H1 (cell line): ENCODE results near the gene CHD9NB. TPM values are rescaled to one million over a fixed set of nuclear protein-coding genes. Genes with fewer than 3 reads are reported as not detected.

Experiments used
- CTCF ChIA-PET: fragments of 300-600 bp; sonication (Branson Sonifier 250); formaldehyde crosslinking; loops from one replicate; lab custom pipeline; 2021; ENCODE audit not compliant: partially characterized antibody; lab: Charles Lee
- POLR2A ChIA-PET: fragments of 300-600 bp; sonication (Branson Sonifier 250); formaldehyde crosslinking; loops from one replicate; lab custom pipeline; 2021; ENCODE audit warnings: inconsistent platforms; ENCODE audit not compliant: partially characterized antibody; lab: Charles Lee
- DNase-seq, 2 experiments: peaks; one replicate each; pipeline versions ENCODE4 v3.0.0 to v3.0.0-alpha.2; 2010 to 2022; ENCODE audit warnings: low spot score in 2 of 2, low read depth in 1 of 2, mixed read lengths in 1 of 2
- FAIRE-seq: peaks from 2 replicates; lab custom pipeline; 2011; peaks lifted over from hg19 to GRCh38; lab: Jason Lieb, UNC
- H2AFZ ChIP-seq: 2 replicates; pipeline ENCODE4 v1.8.1; 2012; ENCODE audit warnings: low read length, inconsistent platforms
- H2AK5ac ChIP-seq: 2 replicates; pipeline ENCODE4 v1.6.1; 2013; ENCODE audit warnings: low read depth, low read length
- H2BK120ac ChIP-seq: replicated peaks from 2 replicates; pipeline ENCODE3; 2013; ENCODE audit warnings: low read depth, low read length, inconsistent platforms
- H2BK12ac ChIP-seq: 2 replicates; pipeline ENCODE4 v1.6.1; 2013; ENCODE audit warnings: low read depth, low read length
- H2BK15ac ChIP-seq: 2 replicates; pipeline ENCODE4 v1.6.1; 2013; ENCODE audit warnings: low read length
- H2BK20ac ChIP-seq: 2 replicates; pipeline ENCODE4 v1.6.1; 2013; ENCODE audit warnings: low read length
- H2BK5ac ChIP-seq: 2 replicates; pipeline ENCODE4 v1.6.1; 2013; ENCODE audit warnings: low read depth, low read length
- H3K14ac ChIP-seq: 2 replicates; pipeline ENCODE4 v1.6.1; 2013; ENCODE audit warnings: inconsistent platforms; ENCODE audit not compliant: insufficient read length
- H3K18ac ChIP-seq: 2 replicates; pipeline ENCODE4 v1.6.1; 2013; ENCODE audit warnings: low read length; ENCODE audit errors: extremely low read depth
- H3K23ac ChIP-seq: 2 replicates; pipeline ENCODE4 v1.6.1; 2013; ENCODE audit warnings: inconsistent platforms; ENCODE audit not compliant: insufficient read length
- H3K23me2 ChIP-seq: 2 replicates; pipeline ENCODE4 v1.6.1; 2013; ENCODE audit warnings: low read depth, low read length
- H3K27ac ChIP-seq: 2 replicates; pipeline ENCODE4 v1.6.1; 2011; ENCODE audit warnings: low read depth, low read length, inconsistent platforms
- H3K27me3 ChIP-seq, 4 experiments: replicated peaks in 1 of 4; 1 replicate in 1 of 4; 2 replicates in 3 of 4; pipeline versions ENCODE4 v1.6.1 to v1.8.1; 2011 to 2013; ENCODE audit warnings: low read length in 3 of 4, mild to moderate bottlenecking in 3 of 4, inconsistent platforms in 2 of 4, mixed read lengths in 2 of 4, moderate library complexity in 1 of 4; ENCODE audit not compliant: control insufficient read depth in 3 of 4, insufficient read depth in 3 of 4; ENCODE audit errors: extremely low read depth in 1 of 4
- H3K36me3 ChIP-seq, 4 experiments: 2 replicates each; pipeline versions ENCODE4 v1.6.1 to v1.8.1; 2011 to 2013; ENCODE audit warnings: mild to moderate bottlenecking in 4 of 4, low read length in 3 of 4, moderate library complexity in 2 of 4, control low read depth in 1 of 4, inconsistent platforms in 1 of 4; ENCODE audit not compliant: insufficient read depth in 4 of 4, control insufficient read depth in 2 of 4
- H3K4ac ChIP-seq: replicated peaks from 2 replicates; pipeline ENCODE3; 2013; ENCODE audit warnings: low read length, low read depth, mixed read lengths, inconsistent platforms; ENCODE audit not compliant: insufficient read length
- H3K4me1 ChIP-seq, 4 experiments: replicated peaks in 1 of 4; 1 replicate in 1 of 4; 2 replicates in 3 of 4; pipeline versions ENCODE4 v1.6.1 to v1.8.1; 2011 to 2013; ENCODE audit warnings: low read length in 3 of 4, inconsistent platforms in 2 of 4, mixed read lengths in 1 of 4; ENCODE audit not compliant: insufficient read depth in 4 of 4, control insufficient read depth in 3 of 4
- H3K4me2 ChIP-seq, 2 experiments: 2 replicates each; pipeline versions ENCODE4 v1.6.1 to v1.8.1; 2011 to 2013; ENCODE audit warnings: low read depth in 2 of 2, low read length in 2 of 2, control low read depth in 1 of 2, inconsistent platforms in 1 of 2, mild to moderate bottlenecking in 1 of 2; ENCODE audit not compliant: insufficient read depth in 1 of 2
- H3K4me3 ChIP-seq, 4 experiments: fragments of 200-600, 300-600 bp in 1 of 4; sonication (generic), shearing (Covaris generic), sonication (Bioruptor Twin) in 1 of 4; 2 replicates each; pipeline versions ENCODE4 v1.5.1 to v1.8.1; 2011 to 2016; ENCODE audit warnings: low read length in 4 of 4, low read depth in 3 of 4, control low read depth in 2 of 4, inconsistent platforms in 2 of 4, mild to moderate bottlenecking in 2 of 4, mixed read lengths in 1 of 4, moderate library complexity in 1 of 4; ENCODE audit not compliant: insufficient read depth in 2 of 4; ENCODE audit errors: extremely low read depth in 1 of 4
- H3K56ac ChIP-seq: replicated peaks from 2 replicates; pipeline ENCODE3; 2013; ENCODE audit warnings: low read depth, mild to moderate bottlenecking, mixed read lengths, low read length, inconsistent platforms; ENCODE audit not compliant: insufficient read length
- H3K79me1 ChIP-seq: 2 replicates; pipeline ENCODE4 v1.6.1; 2013; ENCODE audit warnings: low read depth, low read length, control low read depth
- H3K79me2 ChIP-seq, 2 experiments: 2 replicates each; pipeline versions ENCODE4 v1.6.1 to v1.8.1; 2012 to 2013; ENCODE audit warnings: low read length in 2 of 2, mild to moderate bottlenecking in 2 of 2, inconsistent platforms in 1 of 2; ENCODE audit not compliant: insufficient read depth in 2 of 2, control insufficient read depth in 1 of 2
- H3K9ac ChIP-seq, 4 experiments: replicated peaks in 1 of 4; 1 replicate in 1 of 4; 2 replicates in 3 of 4; pipeline versions ENCODE4 v1.6.1 to v1.8.1; 2011 to 2013; ENCODE audit warnings: low read depth in 3 of 4, low read length in 3 of 4, control low read depth in 2 of 4, mild to moderate bottlenecking in 2 of 4, moderate library complexity in 2 of 4, inconsistent platforms in 1 of 4; ENCODE audit errors: extremely low read depth in 1 of 4
- H3K9me3 ChIP-seq, 2 experiments: 2 replicates each; pipeline versions ENCODE4 v1.6.1 to v1.8.1; 2012 to 2013; ENCODE audit warnings: mild to moderate bottlenecking in 2 of 2, moderate library complexity in 2 of 2, control low read depth in 1 of 2, inconsistent platforms in 1 of 2, low read depth in 1 of 2, low read length in 1 of 2, mixed read lengths in 1 of 2; ENCODE audit not compliant: insufficient read depth in 2 of 2
- H4K20me1 ChIP-seq, 2 experiments: replicated peaks in 1 of 2; 2 replicates each; pipeline versions ENCODE3 to v1.8.1; 2011 to 2013; ENCODE audit warnings: inconsistent platforms in 2 of 2, low read length in 2 of 2, mild to moderate bottlenecking in 1 of 2; ENCODE audit not compliant: insufficient read depth in 2 of 2, control insufficient read depth in 1 of 2
- H4K5ac ChIP-seq: 2 replicates; pipeline ENCODE4 v1.6.1; 2013; ENCODE audit warnings: low read length, low read depth, mixed read lengths, inconsistent platforms; ENCODE audit not compliant: insufficient read length
- H4K8ac ChIP-seq: 2 replicates; pipeline ENCODE4 v1.8.0; 2013; ENCODE audit warnings: mild to moderate bottlenecking, moderate library complexity, low read length, inconsistent platforms; ENCODE audit not compliant: insufficient read depth; ENCODE audit errors: extremely low read depth
- H4K91ac ChIP-seq: replicated peaks from 2 replicates; pipeline ENCODE3; 2013; ENCODE audit warnings: low read length, mixed read lengths, inconsistent platforms; ENCODE audit not compliant: insufficient read length
- CBX5 ChIP-seq: fragments of 300-800, 300-1000 bp; sonication (generic); IDR thresholded peaks from 2 replicates; pipeline ENCODE4 v1.7.1; 2016; ENCODE audit warnings: antibody characterized with exemption, low read length, low read depth
- EZH2 ChIP-seq: fragments of 200-600 bp; sonication (generic); IDR thresholded peaks from 2 replicates; pipeline ENCODE4 v1.7.1; 2012; ENCODE audit warnings: low read depth, mild to moderate bottlenecking, moderate library complexity, low read length, inconsistent platforms; ENCODE audit not compliant: severe bottlenecking
- SRF ChIP-seq: IDR thresholded peaks from 2 replicates; pipeline ENCODE4 v1.6.1; 2011; ENCODE audit warnings: mild to moderate bottlenecking, low read depth, low read length, moderate library complexity
- WGBS, 2 experiments: shearing (Covaris generic) in 1 of 2; methylation state at CpG; one replicate each; pipeline versions ENCODE4 v1.1.6 to v1.1.7; 2013 to 2015; ENCODE audit warnings: low lambda C conversion rate in 2 of 2, mixed read lengths in 2 of 2, inconsistent platforms in 1 of 2, low coverage in 1 of 2, missing lambda C conversion rate in 1 of 2; ENCODE audit not compliant: insufficient replicate concordance in 2 of 2, insufficient coverage in 1 of 2, insufficient read length in 1 of 2; ENCODE audit errors: extremely low coverage in 1 of 2, missing lambda C conversion rate in 1 of 2; 5-methylcytosine and 5-hydroxymethylcytosine counted together
- polyA plus RNA-seq, 7 experiments: library from polyadenylated mRNA; depleted of rRNA in 3 of 7; stranded (reverse) in 5 of 7; unstranded in 2 of 7; fragments of >200 nt in 5 of 7; fragments of 200-250 nt in 2 of 7; gene quantifications; 1 replicate in 5 of 7; 2 replicates in 1 of 7; 4 replicates in 1 of 7; pipeline versions ENCODE4 v1.2.1 to v1.2.3, GENCODE V29; 2011 to 2013; ENCODE audit warnings: missing spikeins in 2 of 7, mixed read lengths in 2 of 7
- total RNA-seq: library from RNA; stranded (reverse); fragmentation: NEBNext Ultra II Directional; extraction: Animal tissue kit (Norgen Biotek cat#: 25700); gene quantifications from 2 replicates; pipeline ENCODE4 v1.2.1, GENCODE V29; 2021

The CHD9NB gene
- total and polyA plus RNA-seq, 2 of the 8 experiments (the other 6 are each of a cell fraction or from before 2014, with no cell fraction given): 4.5 to 5.9 TPM

GRCh38 chr16:53093162-53093744 lies 40.6 kb upstream of the CHD9NB start:
- TF ChIP-seq SRF (no peak), CBX5 (no peak), EZH2 (no peak)
- TF ChIP-seq, all 59 proteins: peak for 0
- H4K5ac ChIP-seq: no peak overlapping the region
- no peak overlapping the region for H3K18ac ChIP-seq
- H2BK20ac ChIP-seq: 0 out of 2 replicates have a peak overlapping the region, but pooled peaks have one; percentile 23
- no peak overlapping the region for H3K4me2 ChIP-seq
- H2BK5ac ChIP-seq: peak overlapping the region; percentile 3; the same call in 1 of the 2 replicates
- FAIRE-seq (no peak), DNase-seq (no peak)
- H3K56ac ChIP-seq: no peak overlapping the region
- H2AK5ac ChIP-seq: no peak overlapping the region
- no peak overlapping the region for H2AFZ ChIP-seq
- H3K9ac ChIP-seq: no peak overlapping the region
- H3K14ac ChIP-seq: no peak overlapping the region
- H3K23ac ChIP-seq: no peak overlapping the region
- no peaks in the 10 kb centered on the region; a peak in 1 of 7 replicates for H3K27me3 ChIP-seq
- H2BK12ac ChIP-seq: peak overlapping the region; percentile 44; the same call in 1 of the 2 replicates
- no peak overlapping the region for H4K8ac ChIP-seq
- no peaks in the 10 kb centered on the region for H4K20me1 ChIP-seq
- H3K4ac ChIP-seq: no peak overlapping the region
- peak overlapping the region; percentile 96 for H2BK15ac ChIP-seq
- no peak overlapping the region for H2BK120ac ChIP-seq
- no peak overlapping the region for H3K4me3 ChIP-seq
- H3K36me3 ChIP-seq: no peaks in the 10 kb centered on the region
- no peaks in the 10 kb centered on the region; the same call in 1 of the 2 replicates for H3K79me1 ChIP-seq
- ChIA-PET CTCF (interaction anchor here (1.5 to 3.4 kb wide), 3 partner anchors 36 to 38 kb away, joined by 3 to 9 read pairs (median 8); partner anchors contain the start of gene CHD9), POLR2A (interaction anchor here (2.8 kb wide), 1 partner anchor 13 kb away, joined by 6 read pairs; no protein-coding TSS in a partner anchor)
- no peaks in the 10 kb centered on the region for H3K9me3 ChIP-seq
- WGBS, 2 experiments: 92% methylated on average over 5 of the region's 5 CpGs; no CpG with 5 or more reads in 1 of the 2 experiments
- H3K23me2 ChIP-seq: no peaks in the 10 kb centered on the region
- peaks cover 0 to 17% of the 10 kb centered on the region in 2 experiments; a peak in 1 of 4 replicates for H3K79me2 ChIP-seq
- H4K91ac ChIP-seq: no peak overlapping the region
- peaks cover 24 to 42% (median 29%) of the 10 kb centered on the region in 4 experiments for H3K4me1 ChIP-seq
- no peak overlapping the region for H3K27ac ChIP-seq
